ENCODE results near the gene KHSRP. TPM values are rescaled to one million over a fixed set of nuclear protein-coding genes. Genes with fewer than 3 reads are reported as not detected.
"Not testable (repeated sequence)": the region's sequence is repeated elsewhere in the genome, so short reads cannot be mapped to it uniquely, and the experiment has no call there.

Gene KHSRP
- total RNA-seq, 1 experiment from 2014 or later = 160 TPM

- DNase-seq (ENCODE audit: low spot score) = peak; percentile 9
These were observed 6.7 kb downstream of the KHSRP start for GRCh38 chr19:6417713-6418561.

DNA sequence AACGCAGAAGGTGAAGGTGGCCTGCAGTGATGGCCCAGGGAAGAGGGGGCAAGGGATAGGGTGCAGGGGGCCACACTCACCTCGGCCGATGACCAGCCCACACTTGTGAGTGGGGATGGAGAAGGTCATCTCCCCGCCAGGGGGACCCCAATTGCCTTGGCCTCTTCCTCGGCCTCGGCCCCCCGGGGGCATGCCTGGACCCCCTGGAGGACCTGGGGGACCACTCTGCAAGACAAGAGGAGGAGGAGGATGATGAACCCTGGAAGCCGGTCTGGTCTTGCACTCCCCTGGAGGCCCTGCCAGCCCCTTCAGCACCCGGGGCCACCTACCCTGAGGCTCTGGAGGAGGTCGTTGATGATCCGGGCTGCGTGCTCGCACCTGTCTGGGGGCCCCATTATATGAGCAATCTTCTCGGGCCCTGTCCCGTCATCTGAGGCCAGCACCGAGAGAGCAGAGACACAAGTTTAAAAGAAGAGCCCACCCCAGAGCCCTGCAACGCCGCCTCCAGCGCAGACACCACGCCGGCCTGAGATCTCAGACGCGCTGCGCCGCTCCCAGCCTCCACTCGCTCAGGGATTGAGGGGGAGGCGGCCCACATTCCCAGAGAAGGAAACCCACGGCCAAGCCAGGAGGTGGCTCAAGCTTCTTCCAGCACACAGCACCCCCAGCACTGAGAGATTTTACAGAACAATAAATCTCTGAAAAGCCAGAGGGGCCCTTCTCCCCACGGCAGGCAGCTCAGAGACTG is 7.8 kb downstream of the KHSRP start:
- no peak for DNase-seq (ENCODE audit: low spot score)

DNA sequence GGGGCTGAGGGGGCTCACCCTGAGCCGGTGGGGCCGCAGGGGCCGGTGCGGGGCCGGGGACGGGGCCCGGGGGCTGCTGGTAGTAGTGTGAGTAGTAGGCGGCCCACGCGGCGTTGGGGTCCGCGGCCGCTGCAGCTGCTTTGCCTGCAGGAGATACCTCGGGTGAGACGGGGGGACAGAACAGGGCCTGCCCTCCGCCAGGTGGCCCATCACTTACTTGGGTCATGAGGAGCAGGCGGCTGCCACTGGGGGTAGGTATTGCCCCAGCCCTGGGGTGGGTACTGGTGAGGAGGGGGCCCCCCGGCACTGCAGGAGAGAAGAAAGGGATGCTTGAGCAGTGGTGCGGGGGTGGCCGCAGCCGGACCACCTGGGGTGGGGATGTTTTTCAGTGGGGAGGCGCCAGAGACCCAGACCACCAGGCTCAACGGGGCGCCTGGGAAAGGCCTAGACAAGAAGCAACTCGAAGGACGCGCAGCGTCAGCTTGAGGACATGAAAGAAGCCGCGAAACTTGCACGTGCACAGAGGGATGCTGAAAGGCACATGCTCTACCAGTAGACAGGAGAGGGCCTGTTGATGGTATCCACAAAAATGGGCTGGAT is 8.9 kb downstream of the KHSRP start:
- DNase-seq (ENCODE audit: low spot score) = no peak

- DNase-seq (ENCODE audit: low spot score) = no peak
These were observed 9.6 kb downstream of the KHSRP start for GRCh38 chr19:6414793-6415590.

GRCh38 chr19:6413721-6414643 is 10.6 kb downstream of the KHSRP start:
- no peak for DNase-seq (ENCODE audit: low spot score)

DNA sequence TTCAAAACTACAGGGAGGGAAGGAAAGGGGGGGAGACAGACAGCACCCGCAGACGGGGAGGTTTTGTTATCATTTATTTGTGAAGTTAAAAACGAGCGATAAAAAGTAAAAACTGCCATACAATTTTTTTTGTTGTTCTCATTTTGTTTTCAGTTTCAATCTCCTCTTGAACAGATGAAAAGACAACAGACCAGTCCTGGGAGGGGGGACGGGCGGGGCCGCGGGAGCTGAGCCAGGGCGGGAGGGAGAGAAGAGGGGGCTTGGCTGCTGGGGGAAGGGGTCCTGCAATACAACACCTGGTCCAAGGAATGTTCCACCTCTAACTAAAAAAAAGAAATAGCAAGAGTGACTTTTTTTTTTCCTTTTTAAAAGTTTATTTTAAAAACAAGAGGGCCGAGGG is 11.3 kb downstream of the KHSRP start:
- DNase-seq (ENCODE audit: low spot score) = no peak

GRCh38 chr19:6412447-6413091 is 12.0 kb downstream of the KHSRP start:
- peak; percentile 36 for DNase-seq (ENCODE audit: low spot score)

GRCh38 chr19:6412061-6412446 is 12.6 kb downstream of the KHSRP start:
- DNase-seq (ENCODE audit: low spot score) = no peak

- DNase-seq (ENCODE audit: low spot score) = no peak
These were observed 15.3 kb downstream of the KHSRP start for GRCh38 chr19:6409346-6409745.

GRCh38 chr19:6406401-6406800 is 18.2 kb downstream of the KHSRP start:
- DNase-seq (ENCODE audit: low spot score) = no peak

DNA sequence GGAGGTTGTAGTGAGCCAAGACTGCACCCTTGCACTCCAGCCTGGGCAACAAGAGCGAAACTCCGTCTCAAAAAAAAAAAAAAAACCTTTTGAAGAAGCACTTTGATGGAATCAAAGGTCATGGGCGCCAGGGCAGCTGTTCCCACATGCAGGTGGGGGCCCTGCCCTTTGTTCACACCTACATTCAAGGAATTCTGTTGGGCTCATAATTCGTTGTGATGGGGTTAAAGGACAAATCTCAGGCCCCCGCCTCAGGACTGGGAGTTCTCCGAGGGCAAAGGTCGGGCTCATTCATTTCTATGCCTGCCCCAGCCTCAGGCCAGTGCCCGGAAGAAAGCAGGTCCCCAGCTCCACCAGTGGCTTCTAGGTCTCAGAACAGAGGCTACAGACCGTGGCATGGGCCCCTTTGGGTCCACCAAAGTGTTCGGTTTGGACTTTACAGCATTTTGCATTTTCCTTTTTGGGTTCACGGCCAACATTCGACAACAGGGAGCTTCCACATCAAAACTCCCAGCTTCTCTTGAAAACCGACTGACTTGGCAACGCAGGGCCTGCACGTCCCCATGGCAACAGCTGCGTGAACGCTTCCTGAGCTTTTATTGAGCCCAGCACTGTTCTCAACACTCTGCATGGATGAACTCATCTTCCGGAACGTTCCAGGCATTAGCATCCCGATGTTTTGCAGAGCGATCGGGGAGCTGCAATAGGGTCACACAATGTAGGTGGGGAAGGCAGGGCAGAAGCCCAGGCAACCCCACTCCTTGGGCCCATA is 21.6 kb downstream of the KHSRP start:
- DNase-seq (ENCODE audit: low spot score) = no peak

DNA sequence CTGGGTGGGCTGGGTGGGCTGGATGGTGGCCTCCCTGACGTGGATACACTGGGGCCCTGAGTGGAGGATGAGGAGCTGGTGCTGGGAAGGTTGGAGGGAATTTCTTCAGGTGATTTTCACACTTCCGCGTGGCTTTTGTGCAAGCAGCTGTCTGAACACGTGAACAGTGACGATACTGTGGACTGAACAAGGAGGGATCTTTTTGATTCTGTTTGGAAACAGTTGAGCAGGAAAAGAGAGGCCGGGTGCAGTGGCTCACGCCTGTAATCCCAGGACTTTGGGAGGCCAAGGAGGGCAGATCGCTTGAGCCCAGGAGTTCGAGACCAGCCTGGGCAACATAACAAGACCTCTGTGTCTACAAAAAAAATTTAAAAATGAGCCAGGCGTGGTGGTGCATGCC is 22.6 kb downstream of the KHSRP start:
- no peak for DNase-seq (ENCODE audit: low spot score)

DNA sequence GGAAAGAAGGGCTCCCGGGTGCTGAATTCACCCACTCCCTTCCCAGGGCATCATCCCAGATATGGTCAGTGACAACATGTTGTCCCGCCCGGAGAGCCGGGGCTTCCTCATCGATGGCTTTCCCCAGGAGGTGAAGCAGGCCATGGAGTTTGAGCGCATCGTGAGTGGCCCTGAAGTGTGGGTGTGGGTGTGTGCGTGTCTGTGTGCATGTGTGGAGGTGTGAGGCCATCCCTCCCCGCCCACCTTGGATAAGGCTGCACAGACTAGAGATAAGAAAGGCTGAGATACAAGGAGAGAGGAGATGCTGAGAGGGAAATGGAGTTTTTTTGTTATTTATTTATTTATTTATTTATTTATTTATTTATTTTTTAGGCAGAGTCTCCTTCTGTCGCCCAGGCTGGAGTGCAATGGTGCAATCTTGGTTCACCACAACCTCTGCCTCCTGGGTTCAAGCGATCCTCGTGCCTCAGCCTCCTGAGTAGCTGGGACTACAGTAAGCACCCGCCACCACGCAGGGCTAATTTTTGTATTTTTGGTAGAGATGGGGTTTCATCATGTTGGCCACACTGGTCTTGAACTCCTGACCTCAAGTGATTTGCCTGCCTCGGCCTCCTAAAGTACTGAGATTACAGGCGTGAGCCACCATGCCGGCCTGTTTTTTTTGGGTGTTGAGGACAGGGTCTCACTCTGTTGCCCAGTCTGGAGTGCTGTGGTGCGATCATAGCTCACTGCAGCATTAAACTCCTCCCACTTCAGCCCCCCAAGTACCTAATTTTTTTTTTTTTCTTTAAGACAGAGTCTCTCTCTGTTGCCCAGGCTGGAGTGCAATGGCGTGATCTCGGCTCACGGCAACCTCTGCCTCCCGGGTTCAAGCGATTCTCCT is 24.3 kb downstream of the KHSRP start:
- not testable (repeated sequence) for DNase-seq (ENCODE audit: low spot score)

DNA sequence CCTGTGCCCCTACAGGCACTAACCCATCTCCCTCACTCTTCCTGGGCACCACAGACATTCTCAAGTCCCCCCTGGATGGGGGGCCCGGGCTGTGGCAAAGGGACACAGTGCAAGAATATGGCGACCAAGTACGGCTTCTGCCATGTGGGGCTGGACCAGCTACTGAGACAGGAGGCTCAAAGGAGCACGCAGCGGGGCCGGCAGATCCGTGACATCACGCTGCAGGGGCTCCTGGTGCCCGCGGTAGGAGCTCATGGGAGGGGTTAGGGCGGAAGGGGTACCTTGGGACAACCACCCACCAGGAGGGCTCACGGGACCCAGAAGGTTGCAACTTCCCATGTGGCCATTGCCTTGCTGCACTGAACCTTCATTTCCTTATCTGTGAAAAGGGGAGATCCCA is 28.3 kb downstream of the KHSRP start:
- no peak for DNase-seq (ENCODE audit: low spot score)

DNA sequence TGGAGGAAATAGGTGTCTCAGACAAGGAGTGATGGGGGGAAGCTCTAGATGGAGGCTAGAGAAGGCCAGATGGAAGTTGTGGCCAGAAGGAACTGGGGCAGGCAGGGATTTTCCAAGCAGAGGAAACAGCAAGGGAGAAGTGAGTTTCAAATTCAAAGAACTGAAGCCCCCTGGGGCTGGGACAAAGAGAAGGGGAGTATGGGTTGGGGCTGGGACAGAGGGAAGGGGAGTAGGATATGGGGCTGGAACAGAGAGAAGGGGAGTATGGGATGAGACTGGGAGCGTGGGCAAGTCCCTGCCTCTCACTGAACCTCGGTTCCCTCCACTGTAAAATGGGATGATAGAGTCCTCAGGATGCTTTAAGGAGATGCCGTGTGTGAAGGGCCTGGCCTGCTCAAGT is 29.8 kb downstream of the KHSRP start:
- DNase-seq (ENCODE audit: low spot score) = no peak

GRCh38 chr19:6393983-6394412 is 30.6 kb downstream of the KHSRP start:
- no peak for DNase-seq (ENCODE audit: low spot score)

GRCh38 chr19:6393074-6393982 is 31.3 kb downstream of the KHSRP start, which contains the start of gene GTF2F1:
TSS of gene GTF2F1 (minus strand) at chr19:6393164. CDS start at chr19:6392995, 169 bp downstream.
- peak; percentile 84 for DNase-seq (ENCODE audit: low spot score)

Measured in HT-29 (cell line).